MCF 10A (cell line): Measurements from ENCODE around the gene SEPTIN11. TPM values are rescaled to one million over a fixed set of nuclear protein-coding genes. Genes with fewer than 3 reads are reported as not detected.

Source experiments
- BruUV-seq: library from RNA; stranded (reverse); fragments of 400-500 nt; replicated peaks from 2 replicates; lab custom pipeline; 2021; lab: Mats Ljungman, UMichigan
- CTCF ChIA-PET: fragments of 300-600 bp; sonication (Branson Sonifier 250); formaldehyde crosslinking; extraction: SDS; loops from one replicate; lab custom pipeline; 2021; ENCODE audit warnings: antibody characterized with exemption, inconsistent platforms; lab: Yijun Ruan, JAX
- POLR2A ChIA-PET: fragments of 300-600, 350-650 bp; sonication (Branson Sonifier 250); formaldehyde crosslinking; extraction: SDS; loops from one replicate; lab custom pipeline; 2020; ENCODE audit warnings: antibody characterized with exemption, inconsistent platforms; lab: Yijun Ruan, JAX
- DNase-seq: peaks from one replicate; pipeline ENCODE4 v3.0.0-alpha.2; 2018; ENCODE audit not compliant: unreplicated experiment
- H3K27ac Mint-ChIP-seq: one replicate; pipeline ENCODE4 v1.8.0; 2022; ENCODE audit warnings: mild to moderate bottlenecking, low read depth, mixed read lengths; ENCODE audit not compliant: unreplicated experiment
- H3K27me3 Mint-ChIP-seq: one replicate; pipeline ENCODE4 v1.8.0; 2022; ENCODE audit warnings: mixed read lengths; ENCODE audit not compliant: insufficient read depth, unreplicated experiment
- H3K36me3 Mint-ChIP-seq: one replicate; pipeline ENCODE4 v1.8.0; 2022; ENCODE audit warnings: mild to moderate bottlenecking, moderate library complexity, mixed read lengths; ENCODE audit not compliant: insufficient read depth, unreplicated experiment
- H3K4me1 Mint-ChIP-seq: one replicate; pipeline ENCODE4 v1.8.0; 2022; ENCODE audit warnings: mixed read lengths; ENCODE audit not compliant: insufficient read depth, unreplicated experiment
- H3K4me3 Mint-ChIP-seq: one replicate; pipeline ENCODE4 v1.8.0; 2022; ENCODE audit warnings: mild to moderate bottlenecking, moderate library complexity, mixed read lengths; ENCODE audit not compliant: unreplicated experiment
- H3K9me3 Mint-ChIP-seq: one replicate; pipeline ENCODE4 v1.8.0; 2022; ENCODE audit warnings: mixed read lengths; ENCODE audit not compliant: unreplicated experiment
- CTCF ChIP-seq: fragments of 200-600 bp; IDR thresholded peaks from one replicate; pipeline ENCODE4 v1.8.0; 2022; ENCODE audit warnings: antibody characterized with exemption, mild to moderate bottlenecking; ENCODE audit not compliant: unreplicated experiment
- intact Hi-C: fragments of 100-400 bp; cut with micrococcal nuclease; formaldehyde crosslinking; loops from 2 replicates; pipeline ENCODE4 v1.14.1; 2022
- total RNA-seq: library from RNA; stranded (reverse); gene quantifications from 2 replicates; pipeline ENCODE4 v1.2.3, GENCODE V29; 2022

The SEPTIN11 gene
- total RNA-seq, 1 experiment from 2014 or later, result 82.7 TPM

- no peaks in the 10 kb centered on the region for H3K27me3 Mint-ChIP-seq
- H3K9me3 Mint-ChIP-seq, result no peaks in the 10 kb centered on the region
- peaks cover 53% of the 10 kb centered on the region for H3K4me1 Mint-ChIP-seq
- peaks cover 6% of the 10 kb centered on the region for H3K36me3 Mint-ChIP-seq
- no peak for TF ChIP-seq CTCF
- intact Hi-C loops, result no loop called here
- POLR2A ChIA-PET, result interaction anchor here (0.6 to 2.1 kb wide), 6 partner anchors 9 to 40 kb away, joined by 3 to 9 read pairs (median 4); partner anchors contain the start of gene SEPTIN11
- no TSS peak for BruUV-seq
- no peak for DNase-seq
- CTCF ChIA-PET, result interaction anchor here (0.6 to 1.4 kb wide), 5 partner anchors 11 to 337 kb away, joined by 3 to 4 read pairs (median 3); no protein-coding TSS in a partner anchor
- peak overlapping the region; percentile 87 for H3K27ac Mint-ChIP-seq
- peak overlapping the region; percentile 39 for H3K4me3 Mint-ChIP-seq
Observed at GRCh38 chr4:76982638-76983584, 33.4 kb downstream of the SEPTIN11 start.

- H3K4me1 Mint-ChIP-seq, result peaks cover 46% of the 10 kb centered on the region
- POLR2A ChIA-PET, result interaction anchor here (0.6 to 2.1 kb wide), 3 partner anchors 34 to 1168 kb away, joined by 3 to 9 read pairs (median 9); partner anchors contain the start of gene SEPTIN11
Observed at GRCh38 chr4:76984127-76984526, 34.6 kb downstream of the SEPTIN11 start.

GRCh38 chr4:76984788-76985211 lies 35.2 kb downstream of the SEPTIN11 start:
- no peak for TF ChIP-seq CTCF
- BruUV-seq, result no TSS peak
- Mint-ChIP-seq H3K27ac (peak overlapping the region; percentile 87), H3K4me3 (peak overlapping the region; percentile 28), H3K9me3 (no peaks in the 10 kb centered on the region), H3K4me1 (peaks cover 46% of the 10 kb centered on the region), H3K27me3 (no peaks in the 10 kb centered on the region), H3K36me3 (peaks cover 6% of the 10 kb centered on the region)
- ChIA-PET CTCF (no interaction called here), POLR2A (interaction anchor here (0.6 to 2.0 kb wide), 3 partner anchors 22 to 208 kb away, joined by 3 to 9 read pairs (median 4); partner anchors contain the start of gene SEPTIN11)
- DNase-seq, result peak; percentile 71
- intact Hi-C loops, result loop anchor here (2.0 kb wide), 1 partner anchor 36 kb away; the partner anchor contains the start of gene SEPTIN11

More at GRCh38 chr4:76984127-76984526, 34.6 kb downstream of the SEPTIN11 start:
- Mint-ChIP-seq H3K36me3 (peaks cover 6% of the 10 kb centered on the region), H3K9me3 (no peaks in the 10 kb centered on the region), H3K4me3 (no peak overlapping the region), H3K27ac (peak overlapping the region; percentile 87), H3K27me3 (no peaks in the 10 kb centered on the region)
- CTCF ChIA-PET, result interaction anchor here (0.6 kb wide), 1 partner anchor 406 kb away, joined by 3 read pairs; no protein-coding TSS in a partner anchor
- peak; percentile 38 for TF ChIP-seq CTCF
- peak; percentile 26 for DNase-seq
- intact Hi-C loops, result loop anchor here (2.0 kb wide), 1 partner anchor 35 kb away; the partner anchor contains the start of gene SEPTIN11
- no TSS peak for BruUV-seq
